Rectal smooth muscle tissue (tissue), 1 donor: ENCODE data around the gene HEPH.
"Not testable (repeated sequence)": the region's sequence is repeated elsewhere in the genome, so short reads cannot be mapped to it uniquely, and the experiment has no call there.

Experiments
- H3K27ac ChIP-seq: one replicate; pipeline ENCODE4 v1.7.0; 2013; ENCODE audit warnings: low read depth, low read length, inconsistent platforms
- H3K27me3 ChIP-seq: one replicate; pipeline ENCODE4 v1.7.0; 2013; ENCODE audit warnings: low read length; ENCODE audit not compliant: control insufficient read depth, insufficient read depth
- H3K36me3 ChIP-seq: one replicate; pipeline ENCODE4 v1.7.0; 2013; ENCODE audit warnings: low read length; ENCODE audit not compliant: control insufficient read depth, insufficient read depth
- H3K4me1 ChIP-seq: one replicate; pipeline ENCODE4 v1.7.0; 2013; ENCODE audit warnings: low read length; ENCODE audit not compliant: control insufficient read depth, insufficient read depth
- H3K4me3 ChIP-seq: one replicate; pipeline ENCODE4 v1.7.0; 2013; ENCODE audit warnings: low read length
- H3K9ac ChIP-seq: one replicate; pipeline ENCODE4 v1.7.0; 2013; ENCODE audit warnings: low read length

The HEPH gene

GRCh38 chrX:66163849-66164411, at the start of gene HEPH:
HEPH (plus strand) TSS chrX:66164247; CDS start chrX:66170571, 6,324 bp downstream.
- Histone ChIP-seq H3K27me3 (no peaks in the 10 kb centered on the region), H3K4me3 (peak within 1 kb of the TSS; percentile 72), H3K27ac (peak within 1 kb of the TSS; percentile 73), H3K9ac (peak within 1 kb of the TSS; percentile 36), H3K4me1 (no peaks in the 10 kb centered on the region), H3K36me3 (no peaks in the 10 kb centered on the region)

DNA sequence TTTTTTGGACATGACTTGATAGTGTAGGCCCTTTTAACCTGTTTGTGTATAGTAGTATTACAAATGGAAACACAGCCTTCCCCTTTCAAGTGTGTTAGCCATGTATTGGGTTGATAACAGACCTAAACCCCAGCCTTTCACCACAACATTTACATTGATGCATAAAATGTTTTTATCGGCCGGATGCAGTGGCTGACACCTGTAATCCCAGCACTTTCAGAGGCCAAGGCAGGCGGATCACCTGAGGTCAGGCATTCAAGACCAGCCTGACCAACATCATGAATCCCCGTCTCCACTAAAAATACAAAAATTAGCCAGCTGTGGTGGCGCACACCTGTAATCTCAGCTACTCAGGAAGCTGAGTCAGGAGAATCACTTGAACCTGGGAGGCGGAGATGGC, 45.3 kb upstream of the HEPH start:
- H3K27ac ChIP-seq, H3K27me3 ChIP-seq, H3K4me3 ChIP-seq: not testable (repeated sequence)

GRCh38 chrX:66121354-66121753, 42.7 kb upstream of the HEPH start:
- not testable (repeated sequence) for H3K4me1 ChIP-seq, H3K4me3 ChIP-seq, H3K36me3 ChIP-seq, H3K27ac ChIP-seq, H3K27me3 ChIP-seq, H3K9ac ChIP-seq

More for the DNA sequence above, 45.3 kb upstream of the HEPH start:
- H3K4me1 ChIP-seq, H3K36me3 ChIP-seq, H3K9ac ChIP-seq: not testable (repeated sequence)

DNA sequence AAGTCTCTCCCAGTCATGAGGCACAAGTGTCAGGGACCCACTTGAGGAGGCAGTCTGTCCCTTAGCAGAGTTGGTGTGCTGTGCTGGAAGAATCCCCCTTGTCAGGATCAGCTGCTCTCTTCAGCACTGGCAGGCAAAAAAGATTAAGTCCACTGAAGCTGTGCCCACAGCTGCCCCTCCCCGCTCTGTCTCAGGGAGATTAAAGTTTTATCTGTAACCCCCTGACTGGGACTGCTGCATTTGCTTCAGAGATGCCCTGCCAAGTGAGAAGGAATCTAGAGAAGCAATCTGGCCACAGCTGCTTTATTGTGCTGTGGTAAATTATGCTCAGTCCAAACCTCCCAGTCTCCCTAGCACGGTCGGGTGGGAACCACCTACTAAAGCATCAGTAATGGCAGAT, 37.4 kb upstream of the HEPH start:
- H3K4me1 ChIP-seq = no peaks in the 10 kb centered on the region
- H3K27ac ChIP-seq = no peak overlapping the region
- no peak overlapping the region for H3K4me3 ChIP-seq
- no peaks in the 10 kb centered on the region for H3K27me3 ChIP-seq
- H3K9ac ChIP-seq = no peak overlapping the region
- H3K36me3 ChIP-seq = no peaks in the 10 kb centered on the region

- Histone ChIP-seq H3K27me3 (no peaks in the 10 kb centered on the region), H3K4me3 (no peak overlapping the region), H3K36me3 (no peaks in the 10 kb centered on the region), H3K4me1 (no peaks in the 10 kb centered on the region), H3K9ac (no peak overlapping the region), H3K27ac (no peak overlapping the region)
Observed at GRCh38 chrX:66130469-66130868, 33.6 kb upstream of the HEPH start.

- not testable (repeated sequence) for H3K36me3 ChIP-seq, H3K4me1 ChIP-seq, H3K27ac ChIP-seq, H3K4me3 ChIP-seq, H3K9ac ChIP-seq, H3K27me3 ChIP-seq
Observed at GRCh38 chrX:66135284-66135683, 28.8 kb upstream of the HEPH start.

- H3K36me3 ChIP-seq = no peaks in the 10 kb centered on the region
- H3K27ac ChIP-seq = no peak overlapping the region
- H3K27me3 ChIP-seq = no peaks in the 10 kb centered on the region
- H3K4me3 ChIP-seq = no peak overlapping the region
- H3K9ac ChIP-seq = no peak overlapping the region
- no peaks in the 10 kb centered on the region for H3K4me1 ChIP-seq
Observed at GRCh38 chrX:66142351-66142750, 21.7 kb upstream of the HEPH start.

DNA sequence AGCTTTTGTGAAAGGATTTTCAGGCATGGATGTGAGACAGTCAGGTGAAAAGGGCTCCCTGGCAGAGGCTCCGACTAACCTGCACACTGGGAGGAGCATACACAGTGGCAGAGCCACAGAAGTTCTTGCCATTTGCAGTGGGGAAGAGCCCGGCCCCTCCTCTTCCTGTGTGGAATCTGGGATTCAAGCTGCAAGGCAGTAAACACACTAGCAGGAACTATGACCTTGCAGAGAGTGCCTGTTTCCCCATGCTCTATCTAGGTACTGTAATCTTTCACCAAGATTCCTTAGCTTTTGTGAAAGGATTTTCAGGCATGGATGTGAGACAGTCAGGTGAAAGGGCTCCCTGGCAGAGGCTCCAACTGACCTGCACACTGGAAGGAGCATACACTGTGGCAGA, 19.8 kb upstream of the HEPH start:
- H3K4me1 ChIP-seq = no peaks in the 10 kb centered on the region
- no peaks in the 10 kb centered on the region for H3K36me3 ChIP-seq
- no peak overlapping the region for H3K27ac ChIP-seq
- H3K9ac ChIP-seq = no peak overlapping the region
- no peaks in the 10 kb centered on the region for H3K27me3 ChIP-seq
- H3K4me3 ChIP-seq = no peak overlapping the region

GRCh38 chrX:66149519-66149918, 14.5 kb upstream of the HEPH start:
- Histone ChIP-seq H3K36me3 (no peaks in the 10 kb centered on the region), H3K27ac (no peak overlapping the region), H3K9ac (no peak overlapping the region), H3K27me3 (no peaks in the 10 kb centered on the region), H3K4me3 (no peak overlapping the region), H3K4me1 (no peaks in the 10 kb centered on the region)

GRCh38 chrX:66150163-66150562, 13.9 kb upstream of the HEPH start:
- Histone ChIP-seq H3K27me3 (no peaks in the 10 kb centered on the region), H3K36me3 (no peaks in the 10 kb centered on the region), H3K4me3 (no peak overlapping the region), H3K9ac (no peak overlapping the region), H3K27ac (no peak overlapping the region), H3K4me1 (no peaks in the 10 kb centered on the region)

DNA sequence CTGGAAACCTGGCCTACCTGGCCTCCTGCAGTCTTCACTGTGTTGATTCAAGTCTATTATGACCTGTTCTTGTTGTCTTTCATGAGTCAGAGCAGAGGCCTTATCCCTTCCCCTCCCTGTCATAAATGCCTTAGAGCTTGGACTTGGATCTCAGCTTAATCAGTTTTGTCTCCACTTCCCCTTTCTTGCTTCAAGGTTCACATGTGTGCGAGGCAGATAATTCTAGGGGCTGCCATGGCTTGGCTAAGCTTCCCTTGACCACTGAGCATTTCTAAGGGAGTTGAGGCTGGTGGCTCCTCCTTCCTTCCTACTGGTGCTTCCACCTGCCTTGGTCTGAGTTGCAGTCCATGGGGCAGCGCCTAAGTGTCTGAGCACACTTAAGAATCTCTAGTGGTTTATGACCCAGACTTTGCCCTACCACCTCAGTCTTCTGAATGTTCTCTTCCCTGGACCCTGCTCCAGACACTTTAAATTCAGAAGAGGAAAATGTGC, 1.7 kb upstream of the HEPH start:
- no peak overlapping the region for H3K9ac ChIP-seq
- no peaks in the 10 kb centered on the region for H3K36me3 ChIP-seq
- no peaks in the 10 kb centered on the region for H3K27me3 ChIP-seq
- H3K4me3 ChIP-seq = peak overlapping the region; percentile 59
- H3K27ac ChIP-seq = no peak overlapping the region
- H3K4me1 ChIP-seq = no peaks in the 10 kb centered on the region

GRCh38 chrX:66163447-66163846, 600 bp upstream of the HEPH start:
- Histone ChIP-seq H3K4me1 (no peaks in the 10 kb centered on the region), H3K4me3 (peak overlapping the region; percentile 72), H3K36me3 (no peaks in the 10 kb centered on the region), H3K27me3 (no peaks in the 10 kb centered on the region), H3K9ac (no peak overlapping the region), H3K27ac (peak overlapping the region; percentile 73)

DNA sequence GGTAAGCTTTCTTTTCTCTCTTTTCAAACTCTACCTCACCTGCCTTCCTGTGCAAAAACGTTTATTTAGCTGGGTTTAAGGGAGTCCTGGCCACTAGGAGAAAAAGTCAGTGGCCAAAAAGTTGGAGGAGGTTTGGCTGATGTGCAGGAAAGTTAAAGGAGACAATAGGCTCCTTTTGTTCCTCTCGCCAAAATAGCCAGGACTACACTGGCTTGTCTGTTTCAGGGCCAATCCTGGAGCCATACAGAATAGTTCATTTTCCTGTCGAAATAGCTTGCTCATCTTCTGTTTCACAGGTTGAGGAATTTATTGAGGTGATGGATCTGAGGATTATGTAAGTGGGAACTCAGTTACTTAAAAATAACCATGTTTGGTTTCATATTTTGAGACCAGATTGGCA, 423 bp downstream of the HEPH start:
- no peaks in the 10 kb centered on the region for H3K4me1 ChIP-seq
- H3K9ac ChIP-seq = peak overlapping the region; percentile 36
- H3K27ac ChIP-seq = peak overlapping the region; percentile 73
- no peaks in the 10 kb centered on the region for H3K36me3 ChIP-seq
- H3K4me3 ChIP-seq = peak overlapping the region; percentile 72
- H3K27me3 ChIP-seq = no peaks in the 10 kb centered on the region
